PC-3 (cell line): Measurements from ENCODE around the gene CCDC85B. TPM values are rescaled to one million over a fixed set of nuclear protein-coding genes. Genes with fewer than 3 reads are reported as not detected.

Experiments
- ATAC-seq: fragments of 200-7000 bp; cut with Tn5 transposase; 2 replicates; pipeline ENCODE4 v1.9.1; 2020; ENCODE audit warnings: mild to moderate bottlenecking, moderate library complexity
- BruUV-seq: library from RNA; stranded (reverse); fragments of 400-500 nt; replicated peaks from 2 replicates; lab custom pipeline; 2021; lab: Mats Ljungman, UMichigan
- CTCF ChIA-PET: fragments of 300-600 bp; sonication (Branson Sonifier 250); formaldehyde crosslinking; loops from one replicate; lab custom pipeline; 2022; ENCODE audit warnings: antibody characterized with exemption; lab: Charles Lee
- POLR2A ChIA-PET: fragments of 300-600 bp; sonication (Branson Sonifier 250); formaldehyde crosslinking; loops from one replicate; lab custom pipeline; 2022; ENCODE audit warnings: antibody characterized with exemption; ENCODE audit not compliant: unreplicated experiment; lab: Charles Lee
- DNase-seq: peaks from one replicate; pipeline ENCODE4 v3.0.0-alpha.2; 2015
- H2AFZ ChIP-seq: fragments of 300-600 bp; sonication (generic); 2 replicates; pipeline ENCODE4 v1.6.0; 2016; ENCODE audit warnings: antibody characterized with exemption, low read length
- H3F3A ChIP-seq: fragments of 300-600 bp; sonication (generic); one replicate; pipeline ENCODE4 v1.6.0; 2017; ENCODE audit warnings: antibody characterized with exemption, low read length, control low read depth, mild to moderate bottlenecking; ENCODE audit not compliant: unreplicated experiment
- H3K27ac ChIP-seq: fragments of 300-600 bp; sonication (generic); 2 replicates; pipeline ENCODE4 v1.5.1; 2016; ENCODE audit warnings: mild to moderate bottlenecking, low read length
- H3K27me3 ChIP-seq: fragments of 300-600 bp; sonication (generic); 2 replicates; pipeline ENCODE4 v1.6.1; 2016; ENCODE audit warnings: low read length, mixed read lengths
- H3K36me3 ChIP-seq: fragments of 300-600 bp; sonication (generic); 2 replicates; pipeline ENCODE4 v1.6.1; 2016; ENCODE audit warnings: low read depth, mixed run types, low read length, mixed read lengths
- H3K4me1 ChIP-seq: fragments of 300-600 bp; sonication (generic); 2 replicates; pipeline ENCODE4 v1.5.1; 2016; ENCODE audit warnings: low read length; ENCODE audit not compliant: insufficient read depth
- H3K4me2 ChIP-seq: fragments of 300-600 bp; sonication (generic); 2 replicates; pipeline ENCODE4 v1.6.0; 2016; ENCODE audit warnings: low read length
- H3K4me3 ChIP-seq: fragments of 300-600 bp; sonication (generic); 2 replicates; pipeline ENCODE4 v1.5.1; 2016; ENCODE audit warnings: mild to moderate bottlenecking, low read length, mixed read lengths
- H3K79me2 ChIP-seq: fragments of 300-600 bp; sonication (generic); 2 replicates; pipeline ENCODE4 v1.6.1; 2017; ENCODE audit warnings: low read length, mixed read lengths
- H3K9ac ChIP-seq: fragments of 300-600 bp; sonication (generic); 2 replicates; pipeline ENCODE4 v1.6.0; 2016; ENCODE audit warnings: mild to moderate bottlenecking, low read length
- H3K9me2 ChIP-seq: fragments of 300-600 bp; sonication (generic); replicated peaks from 2 replicates; pipeline ENCODE4 v1.6.1; 2016; ENCODE audit warnings: mixed run types, low read length, mixed read lengths
- H3K9me3 ChIP-seq: fragments of 300-600 bp; sonication (generic); 2 replicates; pipeline ENCODE4 v1.6.1; 2016; ENCODE audit warnings: low read length, mixed read lengths
- H4K20me1 ChIP-seq: fragments of 300-600 bp; sonication (generic); 2 replicates; pipeline ENCODE4 v1.6.1; 2016; ENCODE audit warnings: low read length, mixed read lengths
- CTCF ChIP-seq: fragments of 300-600 bp; sonication (generic); conservative IDR thresholded peaks from 2 replicates; pipeline ENCODE4 v1.5.1; 2017; ENCODE audit warnings: antibody characterized with exemption, low read depth, mild to moderate bottlenecking, low read length
- EZH2 ChIP-seq: fragments of 300-600 bp; sonication (generic); IDR thresholded peaks from one replicate; pipeline ENCODE4 v1.6.1; 2017; ENCODE audit warnings: antibody characterized with exemption, mild to moderate bottlenecking, low read length; ENCODE audit not compliant: unreplicated experiment
- EZH2phosphoT487 ChIP-seq: fragments of 300-600 bp; sonication (generic); IDR thresholded peaks from 2 replicates; pipeline ENCODE4 v1.6.1; 2018; ENCODE audit warnings: mild to moderate bottlenecking, antibody characterized with exemption, low read length, borderline replicate concordance
- intact Hi-C: fragments of 100-400 bp; cut with micrococcal nuclease; formaldehyde crosslinking; loops from 2 replicates; pipeline ENCODE4 v1.9.0; 2023
- total RNA-seq: library from RNA; depleted of rRNA; stranded (reverse); fragments of >200 nt; gene quantifications from 2 replicates; pipeline ENCODE4 v1.2.3, GENCODE V29; 2014

Gene CCDC85B
- total RNA-seq, 1 experiment from 2014 or later = 207 TPM

GRCh38 chr11:65859095-65859811 lies 31.2 kb upstream of the CCDC85B start:
- ChIA-PET CTCF (interaction anchor here (0.6 to 2.6 kb wide), 16 partner anchors 8 to 454 kb away, joined by 3 to 26 read pairs (median 4); partner anchors contain the start of genes CCDC85B, FIBP and PCNX3), POLR2A (interaction anchor here (0.6 to 1.8 kb wide), 11 partner anchors 10 to 441 kb away, joined by 3 to 23 read pairs (median 5); partner anchors contain the start of genes CCDC85B, FIBP, FOSL1 and RNASEH2C)
- TF ChIP-seq EZH2phosphoT487 = no peak
- H3K9me3 ChIP-seq = no peaks in the 10 kb centered on the region
- H3K4me1 ChIP-seq = peaks cover 41% of the 10 kb centered on the region
- intact Hi-C loops = loop anchor here (1.0 to 2.0 kb wide), 2 partner anchors 30 to 244 kb away; partner anchors contain the start of genes FIBP and PCNX3
- no TSS peak for BruUV-seq
- peaks cover 33% of the 10 kb centered on the region for H4K20me1 ChIP-seq
- peak overlapping the region; percentile 79 for H3K4me3 ChIP-seq
- H3K4me2 ChIP-seq = peak overlapping the region; percentile 98
- peak overlapping the region; percentile 74 for H3K27ac ChIP-seq
- no peaks in the 10 kb centered on the region for H3K9me2 ChIP-seq
- H3K79me2 ChIP-seq = peaks cover 63% of the 10 kb centered on the region
- peak overlapping the region; percentile 90 for H3K9ac ChIP-seq
- H2AFZ ChIP-seq = peak overlapping the region; percentile 93
- DNase-seq (peak; percentile 99), ATAC-seq (peak; percentile 63)
- H3K27me3 ChIP-seq = no peaks in the 10 kb centered on the region
- H3F3A ChIP-seq = peaks cover 11% of the 10 kb centered on the region
- peaks cover 31% of the 10 kb centered on the region for H3K36me3 ChIP-seq

GRCh38 chr11:65859812-65860277 lies 30.6 kb upstream of the CCDC85B start:
- H3K27me3 ChIP-seq = no peaks in the 10 kb centered on the region
- BruUV-seq = no TSS peak

More at GRCh38 chr11:65859812-65860277, 30.6 kb upstream of the CCDC85B start:
- Histone ChIP-seq H3K36me3 (peaks cover 31% of the 10 kb centered on the region), H3K79me2 (peaks cover 57% of the 10 kb centered on the region), H3K9me2 (no peaks in the 10 kb centered on the region), H2AFZ (peak overlapping the region; percentile 93), H3K4me3 (peak overlapping the region; percentile 79), H3K4me1 (peaks cover 36% of the 10 kb centered on the region), H3F3A (peaks cover 11% of the 10 kb centered on the region), H3K9me3 (no peaks in the 10 kb centered on the region), H3K9ac (peak overlapping the region; percentile 90; the same call in 1 of the 2 replicates), H3K4me2 (peak overlapping the region; percentile 98), H4K20me1 (peaks cover 27% of the 10 kb centered on the region), H3K27ac (peak overlapping the region; percentile 74)
- intact Hi-C loops = loop anchor here (1.0 to 2.0 kb wide), 3 partner anchors 29 to 245 kb away; partner anchors contain the start of genes FIBP, KAT5 and PCNX3
- DNase-seq = no peak
- CTCF ChIA-PET = interaction anchor here (0.6 to 2.6 kb wide), 13 partner anchors 8 to 244 kb away, joined by 3 to 26 read pairs (median 4); partner anchors contain the start of genes CCDC85B, FIBP and PCNX3
- ATAC-seq = no peak
- POLR2A ChIA-PET = interaction anchor here (0.6 to 1.8 kb wide), 9 partner anchors 10 to 442 kb away, joined by 3 to 23 read pairs (median 5); partner anchors contain the start of genes CCDC85B, FIBP, FOSL1 and RNASEH2C
- TF ChIP-seq EZH2 (no peak), CTCF (no peak), EZH2phosphoT487 (no peak)
